Ecto neural progenitor cell (in vitro differentiated cells): ENCODE data around the gene PAQR8.
"Not testable (repeated sequence)": the region's sequence is repeated elsewhere in the genome, so short reads cannot be mapped to it uniquely, and the experiment has no call there.

Source experiments
- DNase-seq: peaks from one replicate; pipeline ENCODE4 v3.0.0-alpha.2; 2018; ENCODE audit warnings: low spot score

Gene PAQR8

DNA sequence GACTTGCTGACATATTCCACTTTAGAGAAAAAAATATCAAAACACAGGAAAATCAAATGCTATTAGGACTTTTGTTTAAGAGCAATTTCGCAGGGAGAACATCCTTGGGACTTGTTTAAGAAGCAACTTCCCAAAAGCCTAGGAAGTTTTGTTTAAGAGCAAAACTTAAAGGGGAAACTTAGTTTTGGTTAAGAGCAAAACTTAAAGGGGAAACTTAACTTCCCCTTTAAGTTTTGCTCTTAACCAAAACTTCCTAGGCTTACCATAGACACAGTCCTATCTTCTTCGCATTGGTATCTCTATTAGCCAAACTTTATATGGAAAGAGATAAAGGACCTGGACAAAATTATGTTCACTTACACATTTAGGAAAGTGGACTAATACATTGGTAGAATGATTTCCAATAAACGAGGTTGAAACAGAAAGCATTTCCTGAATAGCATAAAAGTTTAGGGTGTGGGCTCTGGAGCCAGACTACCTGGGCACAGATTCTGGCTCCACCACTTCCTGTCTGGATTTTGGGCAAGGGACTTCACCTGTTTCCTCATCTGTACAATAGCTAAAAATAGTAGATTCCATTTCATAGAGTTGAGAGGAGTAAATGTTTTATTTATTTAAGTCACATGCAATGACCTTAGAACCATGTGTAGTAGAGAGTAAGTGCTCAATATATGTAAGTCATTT lies 15.7 kb downstream of the PAQR8 start:
- DNase-seq = no peak

DNA sequence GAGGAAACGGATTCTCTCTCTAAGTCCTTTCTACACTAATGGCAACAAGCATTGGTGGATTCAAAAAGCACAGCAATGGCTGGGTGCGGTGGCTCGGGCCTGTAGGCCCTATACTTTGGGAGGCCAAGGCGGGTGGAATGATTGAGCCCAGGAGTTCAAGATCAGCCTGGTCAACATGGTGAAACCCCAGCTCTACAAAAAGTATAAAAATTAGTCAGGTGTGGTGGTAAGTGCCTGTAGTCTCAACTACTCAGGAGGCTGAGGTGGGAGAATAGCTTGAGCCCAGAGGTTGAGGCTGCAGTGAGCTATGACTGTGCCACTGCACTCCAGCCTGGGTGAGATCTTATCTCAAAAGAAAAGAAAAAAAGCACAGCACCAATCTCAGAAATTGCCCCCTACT lies 19.3 kb downstream of the PAQR8 start:
- DNase-seq = no peak

DNA sequence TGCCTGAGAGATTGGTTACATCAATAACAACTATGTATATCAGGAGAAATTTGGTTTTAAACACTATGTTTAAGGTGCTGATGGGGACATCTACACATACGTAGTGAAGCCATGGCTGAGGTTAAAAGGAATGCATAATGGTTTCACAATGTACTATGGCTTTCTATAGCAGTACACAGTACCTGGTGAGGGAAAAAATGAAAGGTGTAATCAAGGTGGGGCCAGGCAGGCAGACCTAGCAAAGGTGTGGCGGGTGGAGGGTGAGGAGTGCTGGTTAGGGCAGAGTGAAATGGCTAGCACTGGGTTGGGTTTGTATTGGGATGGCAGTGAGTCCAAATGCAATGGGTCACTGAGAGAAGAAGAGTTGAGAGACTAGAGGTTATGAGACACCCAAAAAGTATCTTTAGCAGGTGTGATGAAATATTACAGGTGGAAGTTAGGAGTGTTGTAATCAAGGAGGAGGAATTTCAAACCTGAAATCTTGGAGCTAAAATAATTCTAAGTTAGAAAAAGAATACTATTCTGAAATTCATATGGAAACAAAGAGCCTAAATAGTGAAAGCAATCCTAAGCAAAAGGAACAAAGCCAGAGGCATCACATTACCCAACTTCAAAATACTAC lies 22.3 kb downstream of the PAQR8 start:
- no peak for DNase-seq

DNA sequence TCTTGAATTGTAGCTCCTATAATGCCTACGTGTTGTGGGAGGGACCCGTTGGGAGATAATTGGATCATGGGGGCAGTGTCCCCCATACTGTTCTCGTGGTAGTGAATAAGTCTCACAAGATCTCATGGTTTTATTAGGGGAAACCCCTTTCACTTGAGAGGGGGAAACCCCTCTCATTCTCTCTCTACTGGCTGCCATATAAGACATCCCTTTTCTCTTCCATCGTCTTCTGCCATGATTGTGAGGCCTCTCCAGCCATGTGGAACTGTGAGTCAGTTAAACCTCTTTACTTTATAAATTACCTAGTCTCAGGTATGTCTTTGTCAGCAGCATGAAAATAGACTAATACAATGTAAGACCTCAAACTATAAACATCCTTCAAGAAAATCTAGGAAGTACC lies 23.1 kb downstream of the PAQR8 start:
- no peak for DNase-seq

DNA sequence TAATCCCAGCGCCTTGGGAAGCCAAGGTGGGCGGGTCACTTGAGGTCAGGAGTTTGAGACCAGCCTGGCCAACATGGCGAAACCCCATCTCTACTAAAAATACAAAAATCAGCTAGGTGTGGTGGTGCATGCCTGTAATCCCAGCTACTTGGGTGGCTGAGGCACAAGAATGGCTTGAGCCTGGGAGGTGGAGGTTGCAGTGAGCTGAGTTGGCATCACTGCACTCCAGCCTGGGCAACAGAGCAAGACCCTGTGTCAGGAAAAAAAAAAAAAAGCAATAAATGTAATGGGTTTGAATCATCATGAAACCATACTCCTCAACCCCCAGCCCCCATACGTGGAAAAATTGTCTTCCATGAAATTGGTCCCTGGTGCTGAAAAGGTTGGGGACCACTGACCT lies 26.2 kb downstream of the PAQR8 start:
- not testable (repeated sequence) for DNase-seq

DNA sequence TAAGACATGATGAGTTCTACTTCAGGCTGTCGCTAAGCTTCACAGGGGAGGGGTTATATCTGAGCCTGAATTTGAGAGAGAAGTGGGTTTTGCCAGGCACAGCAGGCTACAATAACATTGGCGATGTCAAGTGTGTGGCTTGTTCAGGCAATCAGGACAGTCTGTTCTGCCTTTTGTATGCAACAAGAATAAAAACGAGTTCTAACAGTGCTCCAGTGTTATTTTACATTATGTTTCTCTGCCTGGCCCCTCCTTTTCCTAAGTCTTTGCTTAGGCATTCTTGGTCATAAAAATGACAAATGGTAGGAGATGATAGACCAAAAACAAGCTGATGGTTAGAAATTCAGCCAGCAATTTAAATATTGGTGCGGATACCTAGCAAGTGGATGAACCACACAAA lies 26.8 kb downstream of the PAQR8 start:
- no peak for DNase-seq

DNA sequence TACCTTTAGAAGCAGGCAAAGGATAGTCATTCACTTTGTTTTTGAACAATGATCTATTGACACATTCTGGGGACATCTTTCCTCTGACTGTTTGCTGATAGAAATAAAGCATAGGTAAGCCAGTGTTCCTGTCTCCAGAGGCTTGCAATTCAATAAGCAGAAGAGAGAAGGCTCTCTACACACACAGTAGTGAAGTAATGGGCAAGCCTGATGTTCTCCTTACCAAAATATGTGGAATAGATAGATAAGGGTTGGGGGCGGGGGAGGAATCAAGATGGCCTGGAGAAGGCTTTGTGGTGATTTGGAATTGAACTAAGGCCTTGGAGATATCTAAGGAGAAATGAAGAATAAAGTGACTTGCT lies 27.3 kb downstream of the PAQR8 start:
- no peak for DNase-seq

DNA sequence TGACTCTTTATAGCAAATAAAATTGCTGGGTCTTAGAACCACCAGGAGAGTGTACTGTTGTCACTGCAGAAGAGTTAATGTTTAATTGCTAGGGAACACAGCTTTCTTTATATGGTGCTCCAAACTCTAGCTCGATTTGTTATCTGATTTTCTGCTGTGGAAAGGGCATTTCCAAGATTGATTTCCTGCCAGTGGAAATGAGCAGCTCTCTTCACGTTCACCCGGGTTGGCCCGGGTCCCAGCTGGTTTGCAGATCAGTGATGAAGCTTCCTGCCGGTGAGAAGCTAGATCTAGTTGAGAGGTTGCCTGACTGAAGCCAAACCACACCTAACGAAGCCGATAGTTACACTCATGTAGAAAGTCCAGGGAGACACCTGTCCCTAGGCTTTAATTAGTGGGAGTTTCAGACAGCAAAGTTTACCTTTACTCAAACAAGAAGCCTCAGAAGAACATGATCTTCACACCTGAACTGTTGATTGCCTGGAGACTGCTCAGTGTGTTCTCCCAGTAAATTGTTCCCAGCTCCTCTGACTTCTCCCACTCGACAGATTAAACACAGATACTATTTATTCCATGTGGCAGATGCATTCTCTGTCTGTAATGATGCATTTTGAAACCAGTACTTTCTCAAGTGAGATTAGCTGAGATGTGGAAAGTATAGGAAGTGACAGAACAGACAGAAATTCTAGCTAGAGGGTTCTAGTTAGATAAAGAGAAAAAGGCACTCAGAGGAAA lies 27.8 kb downstream of the PAQR8 start:
- DNase-seq = no peak

DNA sequence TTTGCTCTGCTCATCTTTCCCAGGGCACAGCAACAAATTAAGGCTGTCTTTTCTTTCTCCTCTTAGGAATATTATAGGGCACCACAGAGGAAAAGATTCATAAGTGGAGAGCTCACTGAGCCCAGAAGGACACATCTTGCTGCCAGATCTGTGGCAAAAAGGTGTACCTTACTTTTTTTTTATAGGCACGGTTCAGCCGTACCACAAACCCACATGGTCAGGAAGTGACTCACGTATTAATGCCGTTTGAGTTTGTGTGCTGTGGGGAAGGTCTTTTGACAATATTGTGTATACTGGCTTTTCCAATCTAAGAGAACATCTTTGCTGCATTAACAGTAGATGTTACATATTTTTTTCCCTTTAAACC lies 28.4 kb downstream of the PAQR8 start:
- no peak for DNase-seq

DNA sequence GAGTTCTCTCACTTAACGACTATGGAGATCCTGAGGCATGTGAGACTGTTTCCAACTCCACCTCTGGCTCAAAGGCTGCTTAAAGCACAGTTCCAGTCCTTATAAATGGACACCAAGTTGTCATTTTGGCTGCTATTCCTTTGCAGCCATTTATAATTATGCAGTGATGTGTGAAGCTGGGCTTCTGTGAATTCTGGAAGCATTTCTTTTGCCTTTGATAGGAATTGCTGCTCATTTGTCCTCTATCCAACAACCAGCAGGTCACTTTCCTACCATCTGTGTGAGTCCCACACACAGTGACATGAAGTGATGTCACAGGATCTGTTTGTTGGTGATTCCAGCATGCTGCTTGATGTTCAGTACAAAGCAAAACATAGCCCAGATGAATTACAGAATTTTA lies 29.6 kb downstream of the PAQR8 start:
- no peak for DNase-seq

DNA sequence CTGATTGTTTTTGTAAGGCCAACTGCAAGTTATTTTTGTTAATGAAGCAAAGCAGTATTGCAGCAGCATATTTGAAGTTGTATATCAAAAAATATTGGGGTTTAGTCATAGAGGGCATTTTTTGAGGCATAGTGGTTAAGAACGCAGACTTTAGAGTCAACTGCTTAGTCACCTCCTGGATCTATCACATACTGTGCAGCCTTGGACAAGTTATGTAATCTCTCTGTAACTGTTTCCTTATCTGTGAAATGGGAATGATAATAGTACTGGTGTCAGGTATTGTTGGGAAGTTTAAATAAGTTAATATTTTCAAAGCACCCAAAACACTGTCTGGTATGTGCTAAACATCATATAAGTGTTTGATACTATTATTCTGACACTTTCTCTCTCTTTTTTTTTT lies 31.0 kb downstream of the PAQR8 start:
- no peak for DNase-seq

DNA sequence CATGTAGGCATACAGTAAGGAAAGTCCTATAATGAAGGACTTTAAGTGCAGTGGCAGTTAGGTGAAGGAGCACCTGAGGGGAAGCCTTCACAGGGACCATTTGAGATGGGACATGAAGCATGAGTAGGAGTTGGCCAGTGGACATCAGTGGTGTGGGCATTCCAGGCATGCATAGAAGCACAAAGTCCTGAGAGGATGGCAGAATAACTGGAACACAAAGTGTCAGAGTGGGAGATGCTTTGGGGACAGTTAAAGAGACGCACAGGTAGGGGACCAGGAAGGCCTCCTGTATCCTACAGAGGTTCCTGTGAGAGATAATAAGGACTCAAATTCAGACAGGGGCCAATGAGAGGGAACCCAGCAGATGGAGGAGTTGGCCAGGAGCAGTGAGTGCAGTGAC lies 31.8 kb downstream of the PAQR8 start:
- no peak for DNase-seq

DNA sequence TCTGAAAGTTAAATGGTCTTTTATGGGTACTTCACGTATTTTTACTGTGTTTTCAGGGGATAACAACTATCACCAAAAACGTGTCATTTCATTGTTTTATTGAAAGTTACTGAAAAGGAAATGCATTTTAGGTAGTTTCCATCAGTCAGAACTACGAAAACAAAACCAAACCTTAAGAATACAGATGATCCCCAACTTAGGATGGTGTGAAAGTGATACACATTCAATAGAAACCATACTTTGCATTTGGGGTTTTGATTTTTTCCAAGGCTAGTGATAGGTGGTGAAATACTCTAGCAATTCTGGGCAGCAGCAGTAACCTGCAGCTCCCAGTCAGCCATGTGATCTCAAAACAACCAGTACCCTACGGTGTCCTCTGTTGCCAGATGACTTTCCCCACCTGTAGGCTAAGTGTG lies 32.3 kb downstream of the PAQR8 start:
- no peak for DNase-seq

DNA sequence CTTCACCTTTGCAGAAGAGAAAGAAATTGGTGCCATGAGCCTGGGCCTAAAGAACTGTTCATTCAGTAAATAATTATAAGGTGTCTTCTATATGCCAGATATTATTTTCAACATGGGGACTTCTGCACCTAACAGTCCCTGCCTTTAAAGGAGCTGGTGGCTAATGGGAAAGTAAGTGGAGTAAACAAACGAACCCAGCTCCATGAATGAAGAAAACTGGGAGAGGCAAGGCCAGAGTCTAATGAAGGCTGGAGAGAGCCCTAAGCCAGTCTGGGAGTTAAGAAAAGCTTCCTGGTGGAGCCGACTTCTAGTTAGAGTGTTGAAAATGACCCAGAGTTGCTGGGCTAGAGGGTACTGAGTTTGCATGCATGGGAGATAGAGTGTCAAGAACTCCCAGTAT lies 34.0 kb downstream of the PAQR8 start:
- no peak for DNase-seq

DNA sequence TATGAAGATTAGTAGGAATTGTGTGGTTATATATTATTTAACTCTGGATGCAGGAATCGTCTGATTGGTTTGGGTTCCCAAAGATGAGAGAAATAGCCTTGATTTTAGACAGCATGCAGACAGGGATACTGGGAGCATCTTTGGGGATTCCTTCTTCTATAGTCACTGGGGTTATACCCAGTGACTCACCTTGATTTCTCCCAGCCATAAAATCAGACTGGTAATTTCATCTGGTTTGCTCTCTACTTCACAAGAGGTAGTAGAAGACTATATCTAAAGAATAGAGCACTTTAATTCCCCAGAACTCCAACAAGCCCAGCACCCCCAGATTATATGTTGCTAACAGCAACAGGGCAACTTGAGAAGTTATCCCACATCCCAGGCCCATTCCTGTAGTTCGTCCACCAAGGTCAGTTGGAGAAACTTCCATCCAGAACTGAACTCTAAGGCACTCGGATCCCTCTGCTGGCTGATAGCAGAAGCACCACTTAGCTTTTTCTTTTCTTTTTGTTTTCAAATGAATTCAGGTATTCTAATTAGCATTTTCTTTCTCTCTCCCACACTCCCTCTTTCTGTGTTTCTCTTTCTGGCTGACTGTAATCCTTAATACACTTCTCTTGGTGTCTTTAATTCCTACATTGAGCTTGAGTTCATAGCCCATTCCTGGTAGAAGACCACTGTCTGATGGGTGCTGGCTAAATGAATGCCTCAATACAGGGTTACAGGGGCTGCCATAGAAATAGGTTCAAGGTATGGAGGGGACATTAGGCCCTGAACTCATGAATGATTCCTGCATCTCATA lies 37.8 kb downstream of the PAQR8 start:
- DNase-seq = peak; percentile 53

DNA sequence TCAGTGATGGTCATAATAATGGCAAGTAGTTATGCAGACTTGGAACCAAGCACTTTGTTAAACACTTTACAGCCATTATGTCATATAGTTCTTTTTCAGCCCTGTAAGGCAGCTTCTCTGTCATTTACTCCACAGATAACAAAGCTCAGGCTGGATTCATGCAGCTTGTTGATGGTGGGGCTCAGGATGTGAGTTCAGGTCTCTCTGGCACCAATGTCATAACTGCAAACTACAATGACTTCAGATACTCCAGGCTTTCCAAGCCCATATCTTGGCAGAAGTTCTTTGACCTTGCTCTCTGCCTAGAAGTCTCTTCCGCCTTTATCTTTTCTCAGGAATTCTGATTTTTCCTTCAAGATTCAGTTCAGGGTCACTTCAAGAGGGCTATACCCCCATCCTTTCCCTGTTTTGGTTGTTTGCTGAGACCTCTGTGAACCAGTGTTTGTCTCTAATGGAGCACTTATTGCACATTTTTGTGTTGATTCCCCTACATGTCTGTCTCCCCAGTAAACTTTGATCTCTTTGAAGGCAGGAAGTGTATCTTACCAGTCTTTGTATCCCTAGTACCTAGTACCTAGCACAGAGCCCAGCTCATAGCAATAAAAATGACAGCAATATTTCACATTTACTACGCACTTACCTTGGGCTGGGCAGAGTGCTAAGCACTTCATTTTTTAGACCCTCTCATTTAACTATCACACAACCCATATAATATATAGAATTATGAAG lies 38.5 kb downstream of the PAQR8 start:
- DNase-seq = no peak

DNA sequence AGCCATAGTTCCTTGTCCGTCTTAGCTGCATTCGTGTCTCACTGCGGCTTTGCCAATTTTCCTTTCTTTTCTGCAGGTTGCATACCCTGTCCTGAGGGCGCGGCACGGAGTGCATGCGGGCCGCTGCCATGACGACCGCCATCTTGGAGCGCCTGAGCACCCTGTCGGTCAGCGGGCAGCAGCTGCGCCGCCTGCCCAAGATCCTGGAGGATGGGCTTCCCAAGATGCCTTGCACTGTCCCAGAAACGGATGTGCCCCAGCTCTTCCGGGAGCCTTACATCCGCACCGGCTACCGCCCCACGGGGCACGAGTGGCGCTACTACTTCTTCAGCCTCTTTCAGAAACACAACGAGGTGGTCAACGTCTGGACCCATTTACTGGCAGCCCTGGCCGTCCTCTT lies 41.1 kb downstream of the PAQR8 start:
- no peak for DNase-seq

DNA sequence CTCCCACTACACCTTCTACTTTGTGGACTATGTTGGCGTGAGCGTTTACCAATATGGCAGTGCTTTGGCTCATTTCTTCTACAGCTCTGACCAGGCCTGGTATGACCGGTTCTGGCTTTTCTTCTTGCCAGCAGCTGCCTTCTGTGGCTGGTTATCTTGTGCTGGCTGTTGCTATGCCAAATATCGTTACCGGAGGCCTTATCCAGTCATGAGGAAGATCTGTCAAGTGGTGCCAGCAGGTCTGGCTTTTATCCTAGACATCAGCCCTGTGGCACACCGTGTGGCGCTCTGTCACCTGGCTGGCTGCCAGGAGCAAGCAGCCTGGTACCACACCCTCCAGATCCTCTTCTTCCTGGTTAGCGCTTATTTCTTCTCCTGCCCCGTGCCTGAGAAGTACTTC lies 41.7 kb downstream of the PAQR8 start:
- no peak for DNase-seq

DNA sequence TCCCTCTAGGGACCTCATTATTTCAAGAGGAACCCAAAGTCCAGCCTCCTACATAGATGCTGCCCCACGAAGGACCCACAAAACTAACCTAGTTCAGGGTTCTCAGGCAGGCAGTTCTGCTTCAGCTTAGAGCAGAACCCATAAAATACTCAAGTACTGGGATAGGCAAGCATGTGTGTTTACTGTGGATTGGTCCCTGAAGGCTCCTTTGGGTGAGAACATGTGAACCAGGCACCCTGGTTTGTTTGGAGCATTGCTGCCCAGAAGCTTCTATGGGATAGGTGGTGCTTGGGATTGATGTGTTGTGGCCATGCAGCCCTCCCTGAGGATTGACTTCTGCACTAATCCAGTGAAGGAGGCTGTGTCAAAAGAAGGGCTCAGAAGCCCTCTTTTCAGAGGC lies 43.3 kb downstream of the PAQR8 start:
- no peak for DNase-seq

DNA sequence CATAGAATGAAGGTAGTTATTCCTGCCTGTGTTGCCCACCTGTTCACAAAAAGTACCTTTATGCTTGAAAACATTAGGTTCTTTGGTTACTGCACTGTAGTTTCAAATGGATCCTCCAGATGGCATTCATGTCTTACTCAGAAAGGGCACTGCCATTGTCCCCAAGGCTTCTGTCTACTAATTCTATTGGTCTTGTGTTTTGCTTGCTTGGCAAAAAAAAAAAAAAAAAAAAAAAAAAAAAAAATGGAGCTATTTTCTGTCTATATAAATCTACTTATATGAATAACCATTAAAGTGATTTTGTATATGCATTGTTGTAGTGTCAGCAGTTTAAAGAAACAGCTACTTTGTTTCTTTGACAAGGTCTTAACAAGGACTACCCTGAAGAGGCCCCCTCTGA lies 45.5 kb downstream of the PAQR8 start:
- no peak for DNase-seq

DNA sequence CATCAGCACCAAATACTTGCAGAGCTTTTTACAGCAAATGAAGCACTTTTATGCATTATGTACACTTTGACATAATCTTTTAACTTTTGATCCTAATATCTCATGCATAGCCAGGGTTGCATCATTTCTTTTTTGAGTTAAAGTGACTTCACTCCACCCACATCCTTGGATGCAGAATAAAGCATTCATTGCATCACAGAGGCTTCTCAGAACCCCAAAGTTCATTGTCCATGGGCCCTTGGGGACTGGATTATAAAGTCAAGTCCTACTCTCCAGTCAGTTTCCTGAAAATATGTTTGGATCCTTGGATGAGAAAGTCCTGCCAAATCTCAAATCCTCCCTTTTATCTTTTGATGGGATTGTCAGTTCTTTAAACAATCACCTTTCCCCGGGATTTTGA lies 47.5 kb downstream of the PAQR8 start:
- no peak for DNase-seq

DNA sequence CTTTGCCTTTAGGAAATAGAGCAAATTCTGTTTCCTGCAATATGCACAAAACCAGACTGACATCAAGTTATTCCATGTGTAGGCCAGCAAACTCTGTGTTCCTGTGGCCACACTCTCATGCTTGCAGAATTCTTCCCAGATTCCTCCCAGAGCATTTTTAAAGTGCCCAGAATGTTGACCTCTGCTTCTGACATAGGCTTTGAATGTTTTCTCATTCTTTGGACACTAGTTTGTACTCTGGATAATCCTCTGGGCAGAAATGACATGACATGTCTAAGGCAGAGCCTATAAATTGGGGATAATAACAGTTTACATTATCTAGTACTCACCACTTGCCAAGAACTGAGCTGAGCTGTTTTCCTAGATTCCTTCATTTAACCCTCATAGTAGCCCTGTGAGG lies 49.0 kb downstream of the PAQR8 start:
- DNase-seq = no peak
